ENCODE data around the gene ATP8A1.

GRCh38 chr4:42401171-42401570, 255.7 kb downstream of the ATP8A1 start:
- TF ChIP-seq CTCF (IDR thresholded peaks at IDR 0.05; ENCODE audit: control extremely low read depth in 1 of 3, insufficient read depth in 1 of 3, low read depth in 1 of 3, low read length in 3 of 3) (peak; percentile 31 to 48 (median 40); a peak in 3 of 4 replicates), HDAC6 (IDR thresholded peaks at IDR 0.05; ENCODE audit: low read depth, low read length) (no peak), CHD2 (IDR thresholded peaks at IDR 0.05; ENCODE audit: low read length) (no peak), POLR2A (IDR thresholded peaks at IDR 0.05; ENCODE audit: control extremely low read depth in 1 of 2, low read depth in 2 of 2, low read length in 2 of 2) (no peak), POLR2AphosphoS5 (IDR thresholded peaks at IDR 0.05; ENCODE audit: low read depth, low read length) (no peak), TAF1 (IDR thresholded peaks at IDR 0.05; ENCODE audit: low read depth, low read length) (no peak), RAD21 (IDR thresholded peaks at IDR 0.05 in 1 of 2, conservative IDR thresholded peaks at IDR 0.05 in 1 of 2; ENCODE audit: low read depth in 2 of 2, low read length in 2 of 2) (peak; percentile 52 to 63), SUZ12 (IDR thresholded peaks at IDR 0.05; ENCODE audit: low read length) (no peak), TEAD4 (IDR thresholded peaks at IDR 0.05; ENCODE audit: low read depth, low read length) (no peak), USF2 (IDR thresholded peaks at IDR 0.05; ENCODE audit: low read length) (no peak), EZH2 (IDR thresholded peaks at IDR 0.05; ENCODE audit: low read depth, low read length, severe bottlenecking) (no peak), KDM1A (IDR thresholded peaks at IDR 0.05; ENCODE audit: borderline replicate concordance, low read length) (no peak), NRF1 (IDR thresholded peaks at IDR 0.05; ENCODE audit: low read depth, low read length) (no peak), MAX (IDR thresholded peaks at IDR 0.05) (no peak)
